Measurements from ENCODE around the gene ALX1.
"Not testable (repeated sequence)": the region's sequence is repeated elsewhere in the genome, so short reads cannot be mapped to it uniquely, and the experiment has no call there.

Gene ALX1

GRCh38 chr12:85308374-85308773 is 28.4 kb downstream of the ALX1 start:
- DNase-seq, result no peak

GRCh38 chr12:85309125-85309566 is 29.1 kb downstream of the ALX1 start:
- DNase-seq, result no peak

- DNase-seq, result no peak
Measured at GRCh38 chr12:85310025-85310424, 30.0 kb downstream of the ALX1 start.

GRCh38 chr12:85310456-85311076 is 30.5 kb downstream of the ALX1 start:
- DNase-seq, result no peak

GRCh38 chr12:85317866-85318636 is 38.0 kb downstream of the ALX1 start:
- DNase-seq, result not testable (repeated sequence)

- DNase-seq, result peak; percentile 10
Measured at GRCh38 chr12:85322715-85323114, 42.7 kb downstream of the ALX1 start.

GRCh38 chr12:85325442-85325841 is 45.4 kb downstream of the ALX1 start:
- no peak for DNase-seq

- no peak for DNase-seq
Measured at GRCh38 chr12:85329913-85330312, 49.9 kb downstream of the ALX1 start.

- DNase-seq, result no peak
Measured at GRCh38 chr12:85348779-85349178, 68.8 kb downstream of the ALX1 start.

GRCh38 chr12:85350356-85350755 is 70.3 kb downstream of the ALX1 start:
- DNase-seq, result no peak

All from NCI-H187 treated with DMSO at 0.1 percent for 48 hours (cell line).